ENCODE measurements around the gene AKAIN1. TPM values are rescaled to one million over a fixed set of nuclear protein-coding genes. Genes with fewer than 3 reads are reported as not detected.

Gene AKAIN1
- total and polyA plus RNA-seq, 10 of the 15 experiments (the other 5 are each of a cell fraction or from before 2014, with no cell fraction given) = not detected

DNA sequence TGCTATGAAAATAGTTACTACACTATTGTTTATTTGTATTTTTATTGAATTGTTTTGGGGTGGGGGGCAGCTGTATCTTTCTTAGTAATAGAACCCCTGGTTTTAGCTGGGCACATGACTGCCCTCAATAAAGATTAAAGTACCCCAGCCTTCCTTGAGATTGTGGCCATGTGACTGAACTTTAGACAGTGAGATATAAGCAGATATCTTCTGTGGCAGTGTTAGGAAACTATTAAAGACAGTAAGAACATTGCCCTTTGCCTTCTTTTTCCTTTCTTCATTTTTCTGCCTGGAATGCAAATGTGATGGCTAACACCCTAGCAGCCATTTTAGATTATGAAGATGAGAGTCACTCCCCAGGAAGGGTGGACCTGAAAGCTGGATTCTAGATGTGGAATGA is 47.9 kb upstream of the AKAIN1 start (continued):
- TF ChIP-seq, protein P1, sequence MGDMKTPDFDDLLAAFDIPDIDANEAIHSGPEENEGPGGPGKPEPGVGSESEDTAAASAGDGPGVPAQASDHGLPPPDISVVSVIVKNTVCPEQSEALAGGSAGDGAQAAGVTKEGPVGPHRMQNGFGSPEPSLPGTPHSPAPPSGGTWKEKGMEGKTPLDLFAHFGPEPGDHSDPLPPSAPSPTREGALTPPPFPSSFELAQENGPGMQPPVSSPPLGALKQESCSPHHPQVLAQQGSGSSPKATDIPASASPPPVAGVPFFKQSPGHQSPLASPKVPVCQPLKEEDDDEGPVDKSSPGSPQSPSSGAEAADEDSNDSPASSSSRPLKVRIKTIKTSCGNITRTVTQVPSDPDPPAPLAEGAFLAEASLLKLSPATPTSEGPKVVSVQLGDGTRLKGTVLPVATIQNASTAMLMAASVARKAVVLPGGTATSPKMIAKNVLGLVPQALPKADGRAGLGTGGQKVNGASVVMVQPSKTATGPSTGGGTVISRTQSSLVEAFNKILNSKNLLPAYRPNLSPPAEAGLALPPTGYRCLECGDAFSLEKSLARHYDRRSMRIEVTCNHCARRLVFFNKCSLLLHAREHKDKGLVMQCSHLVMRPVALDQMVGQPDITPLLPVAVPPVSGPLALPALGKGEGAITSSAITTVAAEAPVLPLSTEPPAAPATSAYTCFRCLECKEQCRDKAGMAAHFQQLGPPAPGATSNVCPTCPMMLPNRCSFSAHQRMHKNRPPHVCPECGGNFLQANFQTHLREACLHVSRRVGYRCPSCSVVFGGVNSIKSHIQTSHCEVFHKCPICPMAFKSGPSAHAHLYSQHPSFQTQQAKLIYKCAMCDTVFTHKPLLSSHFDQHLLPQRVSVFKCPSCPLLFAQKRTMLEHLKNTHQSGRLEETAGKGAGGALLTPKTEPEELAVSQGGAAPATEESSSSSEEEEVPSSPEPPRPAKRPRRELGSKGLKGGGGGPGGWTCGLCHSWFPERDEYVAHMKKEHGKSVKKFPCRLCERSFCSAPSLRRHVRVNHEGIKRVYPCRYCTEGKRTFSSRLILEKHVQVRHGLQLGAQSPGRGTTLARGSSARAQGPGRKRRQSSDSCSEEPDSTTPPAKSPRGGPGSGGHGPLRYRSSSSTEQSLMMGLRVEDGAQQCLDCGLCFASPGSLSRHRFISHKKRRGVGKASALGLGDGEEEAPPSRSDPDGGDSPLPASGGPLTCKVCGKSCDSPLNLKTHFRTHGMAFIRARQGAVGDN (IDR thresholded peaks at IDR 0.05) = no peak

DNA sequence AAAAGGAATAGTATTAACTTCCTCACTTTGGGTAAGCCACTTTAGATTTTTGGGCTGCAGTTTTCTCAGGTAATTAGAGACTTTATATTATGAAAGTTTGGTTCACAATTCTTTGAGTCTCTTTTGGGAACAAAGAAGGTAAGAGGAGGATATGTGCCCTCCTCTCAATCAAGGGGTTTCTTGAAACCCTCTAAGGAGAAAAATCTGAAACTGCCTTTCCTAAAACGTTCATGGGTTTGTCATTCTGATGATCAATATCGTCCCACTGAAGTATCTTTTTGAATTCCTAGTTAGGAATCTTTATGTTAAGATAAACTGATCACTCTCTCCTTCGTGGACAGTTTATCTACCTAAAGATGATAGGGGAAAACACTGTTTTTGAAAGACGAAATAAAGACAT is 42.4 kb upstream of the AKAIN1 start:
- Histone ChIP-seq H2AFZ (ENCODE audit: control insufficient read depth, low read depth, low read length) (no peak overlapping the region), H3K27ac (ENCODE audit: control insufficient read depth, insufficient read depth) (no peak overlapping the region), H3K4me1 (ENCODE audit: control insufficient read depth, insufficient read depth, low read length) (peaks cover 5% of the 10 kb centered on the region), H3K4me3 (peak overlapping the region; percentile 95), H3K9ac (ENCODE audit: control insufficient read depth, insufficient read depth, low read length) (no peak overlapping the region; the same call in 1 of the 2 replicates), H3K27me3 (replicated peaks in 1 of 2; ENCODE audit: control insufficient read depth in 2 of 2, insufficient read depth in 2 of 2, low read length in 1 of 2) (no peaks in the 10 kb centered on the region), H3K9me3 (replicated peaks; ENCODE audit: control insufficient read depth, insufficient read depth, low read length) (no peaks in the 10 kb centered on the region), H3K36me3 (ENCODE audit: control insufficient read depth in 2 of 2, insufficient read depth in 2 of 2, low read length in 1 of 2) (no peaks in the 10 kb centered on the region; a peak in 1 of 4 replicates), H3K4me2 (ENCODE audit: control insufficient read depth, insufficient read depth) (peak overlapping the region; percentile 100), H3K79me2 (ENCODE audit: control insufficient read depth, insufficient read depth, low read length) (peaks cover 17% of the 10 kb centered on the region), H4K20me1 (ENCODE audit: control insufficient read depth, insufficient read depth) (no peaks in the 10 kb centered on the region)
- in situ Hi-C loops (cut with MboI) = loop anchor here (5.0 kb wide), 1 partner anchor 53 kb away; no protein-coding TSS in a partner anchor
- ChIA-PET RAD21 (ENCODE audit: unreplicated experiment) (no interaction called here), CTCF (no interaction called here), POLR2A (interaction anchor here (4.5 kb wide), 1 partner anchor 56 kb away, joined by 51 read pairs; the partner anchor contains the start of gene ZBTB14), SMC1A (ENCODE audit: uncharacterized antibody, unreplicated experiment) (no interaction called here)
- ATAC-seq (no peak), DNase-seq (ENCODE audit: low read depth, low spot score) (no peak), FAIRE-seq (no peak)
- intact Hi-C loops (cut with micrococcal nuclease; ENCODE audit: unreplicated experiment) = loop anchor here (10.0 kb wide), 1 partner anchor 165 kb away; no protein-coding TSS in a partner anchor
- no TSS peak for BruUV-seq (replicated peaks)
- TF ChIP-seq, protein P2, sequence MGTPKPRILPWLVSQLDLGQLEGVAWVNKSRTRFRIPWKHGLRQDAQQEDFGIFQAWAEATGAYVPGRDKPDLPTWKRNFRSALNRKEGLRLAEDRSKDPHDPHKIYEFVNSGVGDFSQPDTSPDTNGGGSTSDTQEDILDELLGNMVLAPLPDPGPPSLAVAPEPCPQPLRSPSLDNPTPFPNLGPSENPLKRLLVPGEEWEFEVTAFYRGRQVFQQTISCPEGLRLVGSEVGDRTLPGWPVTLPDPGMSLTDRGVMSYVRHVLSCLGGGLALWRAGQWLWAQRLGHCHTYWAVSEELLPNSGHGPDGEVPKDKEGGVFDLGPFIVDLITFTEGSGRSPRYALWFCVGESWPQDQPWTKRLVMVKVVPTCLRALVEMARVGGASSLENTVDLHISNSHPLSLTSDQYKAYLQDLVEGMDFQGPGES (IDR thresholded peaks at IDR 0.05) = no peak
- TF ChIP-seq, protein P3, sequence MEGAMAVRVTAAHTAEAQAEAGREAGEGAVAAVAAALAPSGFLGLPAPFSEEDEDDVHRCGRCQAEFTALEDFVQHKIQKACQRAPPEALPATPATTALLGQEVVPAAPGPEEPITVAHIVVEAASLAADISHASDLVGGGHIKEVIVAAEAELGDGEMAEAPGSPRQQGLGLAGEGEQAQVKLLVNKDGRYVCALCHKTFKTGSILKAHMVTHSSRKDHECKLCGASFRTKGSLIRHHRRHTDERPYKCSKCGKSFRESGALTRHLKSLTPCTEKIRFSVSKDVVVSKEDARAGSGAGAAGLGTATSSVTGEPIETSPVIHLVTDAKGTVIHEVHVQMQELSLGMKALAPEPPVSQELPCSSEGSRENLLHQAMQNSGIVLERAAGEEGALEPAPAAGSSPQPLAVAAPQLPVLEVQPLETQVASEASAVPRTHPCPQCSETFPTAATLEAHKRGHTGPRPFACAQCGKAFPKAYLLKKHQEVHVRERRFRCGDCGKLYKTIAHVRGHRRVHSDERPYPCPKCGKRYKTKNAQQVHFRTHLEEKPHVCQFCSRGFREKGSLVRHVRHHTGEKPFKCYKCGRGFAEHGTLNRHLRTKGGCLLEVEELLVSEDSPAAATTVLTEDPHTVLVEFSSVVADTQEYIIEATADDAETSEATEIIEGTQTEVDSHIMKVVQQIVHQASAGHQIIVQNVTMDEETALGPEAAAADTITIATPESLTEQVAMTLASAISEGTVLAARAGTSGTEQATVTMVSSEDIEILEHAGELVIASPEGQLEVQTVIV (IDR thresholded peaks at IDR 0.05; ENCODE audit: borderline replicate concordance, partially characterized antibody) = no peak
- 72% methylated on average over 4 of the region's 4 CpGs for WGBS (ENCODE audit: insufficient coverage, insufficient replicate concordance, low lambda C conversion rate, missing lambda C conversion rate)

Data from GM12878 (cell line).